Activated naive CD4-positive, alpha-beta T cell treated with Interleukin-2 at 50 U/mL for 16 hours (primary cell): ENCODE results near the gene RNF223.
"Not testable (repeated sequence)": the region's sequence is repeated elsewhere in the genome, so short reads cannot be mapped to it uniquely, and the experiment has no call there.

Source experiments
- DNase-seq: peaks from one replicate; pipeline ENCODE4 v3.0.0-alpha.2; 2020

RNF223 gene

DNA sequence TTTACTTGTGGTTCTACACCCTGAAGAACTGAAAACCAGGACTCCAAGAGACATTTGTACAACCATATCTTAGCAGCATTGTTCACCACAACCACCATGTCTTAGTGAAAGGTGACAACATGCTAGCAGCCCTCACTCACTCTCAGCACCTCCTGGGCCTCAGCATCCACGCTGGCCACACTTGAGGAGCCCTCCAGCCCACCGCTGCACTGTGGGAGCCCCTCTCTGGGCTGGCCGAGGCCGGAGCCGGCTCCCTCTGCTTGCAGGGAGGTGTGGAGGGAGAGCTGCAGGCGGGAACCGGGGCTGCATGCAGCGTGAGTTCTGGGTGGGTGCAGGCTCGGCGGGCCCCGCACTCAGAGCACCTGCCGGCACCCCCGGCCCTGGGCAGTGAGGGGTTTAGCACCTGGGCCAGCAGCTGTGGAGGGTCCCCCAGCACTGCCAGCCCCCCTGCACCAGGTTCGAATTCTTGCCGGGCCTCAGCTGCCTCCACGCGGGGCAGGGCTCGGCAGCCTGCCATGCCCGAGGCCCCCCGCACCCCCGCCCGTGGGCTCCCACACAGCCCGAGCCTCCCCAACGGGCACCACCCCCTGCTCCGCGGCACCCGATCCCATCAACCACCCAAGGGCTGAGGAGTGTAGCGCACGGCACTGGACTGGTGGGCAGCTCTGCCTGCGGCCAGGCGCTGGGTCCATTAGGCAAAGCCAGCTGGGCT lies 32.6 kb upstream of the RNF223 start:
- no peak for DNase-seq

DNA sequence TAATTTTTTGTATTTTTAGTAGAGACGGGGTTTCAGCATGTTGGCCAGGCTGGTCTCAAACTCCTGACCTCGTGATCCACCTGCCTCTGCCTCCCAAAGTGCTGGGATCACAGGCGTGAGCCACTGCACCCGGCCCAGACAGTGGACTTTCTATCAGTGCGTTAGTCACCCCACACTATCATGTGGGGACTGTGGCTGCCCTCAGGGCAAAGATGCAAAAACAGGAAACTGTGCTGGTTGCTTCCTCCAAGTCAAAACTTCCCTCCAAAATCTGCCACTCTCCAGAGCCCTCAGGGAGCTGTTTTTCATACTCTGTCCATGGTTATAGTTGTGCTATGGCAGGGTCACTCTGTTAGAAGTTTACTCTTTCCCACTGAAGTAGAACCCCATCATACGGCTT lies 30.0 kb upstream of the RNF223 start:
- DNase-seq: not testable (repeated sequence)

DNA sequence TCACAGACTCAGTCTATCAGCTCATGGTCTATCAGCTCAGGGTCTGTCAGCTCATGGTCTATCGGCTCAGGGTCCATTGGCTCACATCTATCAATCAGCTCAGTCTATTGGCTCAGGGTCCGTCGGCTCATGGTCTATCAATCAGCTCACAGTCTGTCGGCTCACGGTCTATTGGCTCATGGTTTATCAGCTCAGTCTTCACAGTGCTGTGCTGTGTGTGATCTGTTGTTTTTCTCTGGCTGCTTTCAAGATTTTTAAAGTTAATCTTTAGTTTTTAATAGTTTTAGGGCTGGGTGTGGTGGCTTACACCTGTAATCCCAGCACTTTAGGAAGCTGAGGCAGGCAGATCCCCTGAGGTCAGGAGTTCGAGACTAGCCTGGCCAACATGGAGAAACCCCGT lies 27.4 kb upstream of the RNF223 start:
- DNase-seq: no peak

DNA sequence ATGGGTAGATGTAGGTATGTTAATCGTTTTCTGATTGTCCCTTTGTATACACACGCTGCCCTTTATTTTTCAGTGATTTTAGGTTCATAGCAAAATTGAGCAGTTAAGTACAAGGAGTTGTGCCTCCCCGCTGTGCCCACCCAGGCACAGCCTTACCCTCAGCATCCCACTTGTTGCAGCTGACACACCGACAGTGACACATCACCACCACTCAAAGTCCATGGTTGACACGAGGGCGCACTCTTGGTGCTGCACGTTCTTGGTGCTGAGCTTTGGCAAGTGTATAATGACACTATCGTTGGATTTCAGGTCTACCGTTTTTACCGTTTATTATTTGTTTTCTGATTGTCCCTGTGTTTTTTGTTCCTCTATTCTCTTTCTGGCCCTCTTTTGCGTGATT lies 26.2 kb upstream of the RNF223 start:
- no peak for DNase-seq

DNA sequence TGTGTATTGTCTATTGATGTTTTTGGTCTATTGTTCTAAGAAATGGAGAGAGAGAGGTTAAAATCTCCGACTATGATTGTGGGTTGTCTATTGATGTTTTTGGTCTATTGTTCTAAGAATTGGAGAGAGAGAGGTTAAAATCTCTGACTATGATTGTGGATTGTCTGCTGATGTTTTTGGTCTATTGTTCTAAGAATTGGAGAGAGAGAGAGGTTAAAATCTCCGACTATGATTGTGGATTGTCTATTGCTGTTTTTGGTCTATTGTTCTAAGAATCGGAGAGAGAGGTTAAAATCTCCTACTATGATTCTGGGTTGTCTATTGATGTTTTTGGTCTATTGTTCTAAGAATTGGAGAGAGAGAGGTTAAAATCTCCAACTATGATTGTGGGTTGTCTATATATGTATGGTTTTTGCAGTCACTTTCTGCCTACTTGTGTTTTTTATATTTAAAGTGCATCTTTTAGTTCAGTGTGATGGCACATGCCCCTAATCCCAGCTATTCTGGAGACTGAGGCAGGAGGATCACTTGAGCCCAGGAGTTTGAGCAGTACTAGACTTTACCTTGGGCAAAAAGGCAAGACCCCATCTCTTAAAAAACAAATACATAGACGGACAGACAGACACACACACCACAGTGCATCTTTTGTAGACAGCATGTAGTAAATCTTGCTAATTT lies 25.5 kb upstream of the RNF223 start:
- DNase-seq: no peak

DNA sequence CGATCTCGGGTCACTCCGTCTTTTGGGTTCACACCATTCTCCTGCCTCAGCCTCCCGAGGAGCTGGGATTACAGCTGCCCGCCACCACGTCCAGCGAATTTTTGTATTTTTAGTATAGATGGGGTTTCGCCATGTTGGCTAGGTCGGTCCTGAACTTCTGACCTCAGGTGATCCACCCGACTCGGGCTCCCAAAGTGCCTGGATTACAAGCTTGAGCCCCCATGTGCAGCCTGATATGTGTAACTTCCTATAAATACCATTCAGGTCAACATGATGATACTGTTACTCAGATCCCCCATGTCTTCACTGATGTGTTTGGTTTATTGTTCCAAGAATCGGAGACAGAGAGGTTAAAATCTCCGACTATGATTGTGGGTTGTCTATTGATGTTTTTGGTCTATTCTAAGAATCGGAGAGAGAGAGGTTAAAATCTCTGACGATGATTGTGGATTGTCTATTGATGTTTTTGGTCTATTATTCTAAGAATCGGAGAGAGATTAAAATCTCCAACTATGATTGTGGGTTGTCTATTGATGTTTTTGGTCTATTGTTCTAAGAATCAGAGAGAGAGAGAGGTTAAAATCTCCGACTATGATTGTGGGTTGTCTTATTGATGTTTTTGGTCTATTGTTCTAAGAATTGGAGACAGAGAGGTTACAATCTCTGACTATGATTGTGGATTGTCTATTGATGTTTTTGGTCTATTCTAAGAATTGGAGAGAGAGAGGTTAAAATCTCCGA lies 24.7 kb upstream of the RNF223 start:
- no peak for DNase-seq

DNA sequence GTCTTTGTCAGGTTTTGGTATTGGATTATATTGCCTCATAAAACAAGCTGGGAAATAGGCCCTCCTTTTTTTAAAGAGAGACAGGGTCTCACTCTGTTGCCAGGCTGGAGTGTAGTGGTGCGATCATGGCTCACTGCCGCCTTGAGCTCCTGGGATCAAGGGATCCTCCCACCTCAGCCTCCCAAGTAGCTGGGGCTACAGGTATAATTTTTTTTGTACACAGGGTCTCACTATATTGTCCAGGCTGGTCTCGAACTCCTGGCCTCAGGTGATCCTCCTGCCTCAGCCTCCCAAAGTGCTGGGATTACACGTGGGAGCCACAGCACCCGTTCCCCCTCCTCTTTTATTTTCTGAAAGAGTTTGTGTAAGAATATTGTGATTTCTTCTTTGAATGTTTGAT lies 22.0 kb upstream of the RNF223 start:
- DNase-seq: not testable (repeated sequence)

DNA sequence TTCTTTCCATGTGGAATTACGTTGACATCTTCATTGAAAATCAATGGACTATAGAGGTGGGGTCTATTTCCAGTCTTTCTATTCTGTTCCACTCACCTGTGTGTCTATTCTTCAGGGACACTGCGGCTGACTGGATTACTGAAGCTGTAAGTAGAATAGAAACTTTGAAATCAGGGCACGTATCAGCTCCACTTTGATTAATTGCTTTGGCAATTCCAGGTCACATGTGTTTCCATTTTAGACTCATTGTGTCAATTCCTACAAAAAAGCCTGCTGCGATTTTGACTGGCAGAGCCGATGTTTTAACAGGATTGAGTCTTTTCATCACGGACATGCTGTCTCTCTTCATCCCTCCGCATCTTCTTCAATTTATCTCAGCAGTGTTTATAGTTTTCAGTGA lies 20.9 kb upstream of the RNF223 start:
- DNase-seq: no peak

DNA sequence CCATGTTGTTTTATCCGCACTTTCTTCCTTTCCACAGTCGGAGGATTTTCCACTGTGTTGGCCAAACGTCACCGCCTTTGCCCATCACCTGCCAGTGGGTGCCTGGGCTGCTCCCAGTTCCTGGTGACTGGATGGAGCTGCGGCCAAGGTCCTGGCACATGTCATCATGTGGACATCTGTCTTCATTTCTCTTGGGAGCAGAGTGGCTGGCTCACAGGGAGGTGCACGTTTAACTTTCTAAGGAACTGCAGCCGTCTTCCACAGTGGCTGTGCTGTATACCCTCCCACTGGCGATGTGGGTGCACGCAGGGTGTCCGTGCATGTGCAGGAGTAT lies 19.5 kb upstream of the RNF223 start:
- DNase-seq: no peak

DNA sequence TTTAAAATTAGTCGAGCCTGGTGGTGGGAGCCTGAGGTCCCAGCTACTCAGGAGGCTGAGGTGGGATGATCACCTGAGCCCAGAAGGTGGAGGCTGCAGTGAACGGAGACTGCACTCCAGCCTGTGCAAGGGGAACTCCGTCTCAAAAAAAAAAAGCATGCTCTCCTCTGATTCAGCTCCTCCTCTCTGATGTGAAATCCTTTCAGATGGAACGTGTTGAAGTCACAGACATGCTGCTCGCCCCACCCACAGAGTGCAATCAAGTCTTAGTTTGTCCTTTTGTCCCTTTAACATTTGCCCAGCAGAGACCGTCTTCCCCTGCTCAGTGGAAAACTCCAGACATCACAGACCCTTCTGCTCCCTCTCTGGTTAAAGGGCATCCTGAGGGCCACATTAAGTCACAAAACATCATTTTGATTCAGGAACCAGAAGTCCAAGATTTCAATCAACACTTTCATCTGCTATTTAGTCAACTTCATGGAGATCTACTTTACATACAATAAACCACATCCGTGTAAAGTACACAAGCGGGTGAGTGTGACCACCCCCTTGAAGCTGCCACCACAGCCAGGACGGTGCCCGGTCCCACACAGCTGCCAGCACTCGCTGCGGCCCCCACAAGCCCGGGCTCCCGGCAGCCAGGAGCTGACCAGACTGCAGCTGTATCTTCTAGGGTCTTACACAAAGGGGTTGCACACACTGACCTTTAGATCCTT lies 18.9 kb upstream of the RNF223 start:
- no peak for DNase-seq

DNA sequence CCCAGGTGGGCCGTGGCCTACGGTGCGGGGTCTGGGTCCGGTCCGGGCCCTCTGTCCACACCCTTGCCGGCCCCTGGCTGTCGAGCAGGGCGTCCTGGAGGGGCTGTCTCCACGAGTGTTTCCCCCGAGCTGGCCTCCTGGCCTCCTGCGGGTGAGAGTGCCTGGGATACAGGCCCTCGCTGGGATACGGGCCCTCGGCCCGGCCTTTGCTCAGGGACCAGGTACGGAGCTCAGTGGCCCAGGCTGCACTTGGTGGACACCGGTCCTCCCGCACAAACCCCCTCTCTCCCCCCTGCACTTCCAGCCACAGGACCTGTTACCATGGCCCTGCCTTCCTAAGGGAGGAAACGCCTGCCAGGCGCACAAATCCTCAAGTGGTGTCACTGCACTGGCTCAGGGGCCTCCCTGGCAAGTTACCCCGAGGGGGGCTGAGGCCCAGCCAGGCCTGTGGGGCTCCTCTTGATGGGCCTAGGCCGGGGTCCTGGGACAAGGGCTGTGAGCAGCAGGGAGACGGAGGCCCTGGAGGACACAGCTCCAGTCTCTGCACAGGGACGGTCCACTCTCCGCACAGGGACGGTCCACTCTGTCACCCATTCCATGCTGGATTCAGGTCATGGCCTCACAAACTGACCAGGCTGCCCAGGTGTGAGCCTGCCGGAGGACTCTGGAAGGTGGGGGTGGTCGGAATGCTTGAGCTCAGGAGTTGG lies 18.2 kb upstream of the RNF223 start:
- no peak for DNase-seq

DNA sequence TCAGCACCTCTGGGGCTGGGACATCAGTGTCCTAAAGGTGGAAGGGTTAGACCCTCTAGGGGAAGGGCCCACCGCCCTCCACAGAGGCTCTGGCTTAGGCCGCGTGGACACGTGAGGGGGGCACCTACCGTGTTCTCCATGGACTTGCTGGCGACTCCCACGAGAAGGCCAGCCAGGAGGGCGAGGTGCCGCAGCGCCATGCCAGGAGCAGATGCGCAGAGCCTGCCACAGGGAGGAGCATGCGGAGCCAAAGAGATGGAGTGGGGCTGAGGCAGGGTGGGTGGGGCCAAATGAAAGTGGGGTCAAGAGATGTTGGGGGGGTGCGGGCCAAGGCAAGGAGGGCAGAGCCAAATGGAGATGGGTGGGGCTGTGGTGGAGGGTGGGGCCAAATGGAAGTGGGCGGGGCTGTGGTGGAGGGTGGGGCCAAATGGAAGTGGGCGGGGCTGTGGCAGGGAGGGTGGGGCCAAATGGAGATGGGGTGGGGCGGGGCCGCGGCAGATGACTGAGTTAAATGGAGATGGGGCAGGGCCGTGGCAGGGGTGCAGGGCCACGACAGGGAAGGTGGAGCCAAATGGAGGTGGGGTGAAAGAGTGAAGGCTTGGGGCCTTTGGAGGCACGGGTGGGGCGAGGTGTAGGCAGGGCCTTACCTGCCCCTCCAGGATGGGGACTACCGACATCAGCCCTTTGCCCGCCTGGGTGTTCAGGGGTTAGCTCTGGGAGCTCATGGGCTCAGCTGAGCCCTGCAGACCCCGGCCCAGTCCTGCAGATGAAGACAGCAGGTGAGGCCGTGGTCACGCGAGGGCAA lies 17.4 kb upstream of the RNF223 start:
- DNase-seq: no peak

DNA sequence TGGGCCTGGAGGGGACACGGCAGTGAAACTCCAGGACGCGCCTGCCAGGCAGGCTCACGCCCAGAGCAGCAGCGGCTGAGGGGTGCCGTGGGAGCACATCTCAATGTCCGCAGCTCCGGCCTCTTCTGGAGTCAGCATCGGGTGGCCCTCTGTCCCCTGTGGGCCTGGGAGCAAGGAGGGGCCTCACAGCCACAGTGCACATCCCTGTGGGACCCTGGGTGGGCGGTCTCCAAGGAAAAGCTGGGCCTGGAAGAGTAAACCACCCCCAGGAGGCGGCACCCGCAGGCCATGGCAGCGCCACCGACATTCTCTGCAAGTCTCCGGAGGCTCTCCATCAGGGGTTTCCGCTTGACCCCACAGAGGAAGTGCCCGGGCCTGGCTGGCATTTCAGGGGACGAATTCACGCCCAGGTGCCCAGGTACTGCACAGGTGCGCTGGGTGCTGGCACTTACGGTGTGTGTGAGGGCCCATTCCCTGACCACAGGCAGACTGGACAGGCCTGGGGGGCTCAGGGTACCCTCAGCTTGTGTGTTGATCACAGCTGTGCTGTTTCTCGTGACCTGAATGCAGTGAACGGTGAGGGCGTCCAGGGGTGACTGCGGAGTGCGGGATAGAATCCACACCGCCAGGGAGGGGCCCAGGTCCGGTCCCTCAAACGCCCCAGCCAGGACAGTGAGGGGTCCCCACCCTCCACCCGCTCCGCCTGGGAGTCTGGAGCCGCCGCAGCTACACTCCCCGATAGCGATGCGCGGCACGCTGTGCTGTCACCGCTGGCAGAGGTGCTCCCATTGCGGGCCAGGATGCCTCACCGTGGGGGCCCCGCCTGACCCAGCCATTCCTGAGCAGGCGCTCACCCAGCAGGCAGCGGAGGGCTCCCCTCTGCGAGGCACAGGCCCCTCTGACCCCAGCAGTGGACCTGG lies 16.6 kb upstream of the RNF223 start:
- no peak for DNase-seq

DNA sequence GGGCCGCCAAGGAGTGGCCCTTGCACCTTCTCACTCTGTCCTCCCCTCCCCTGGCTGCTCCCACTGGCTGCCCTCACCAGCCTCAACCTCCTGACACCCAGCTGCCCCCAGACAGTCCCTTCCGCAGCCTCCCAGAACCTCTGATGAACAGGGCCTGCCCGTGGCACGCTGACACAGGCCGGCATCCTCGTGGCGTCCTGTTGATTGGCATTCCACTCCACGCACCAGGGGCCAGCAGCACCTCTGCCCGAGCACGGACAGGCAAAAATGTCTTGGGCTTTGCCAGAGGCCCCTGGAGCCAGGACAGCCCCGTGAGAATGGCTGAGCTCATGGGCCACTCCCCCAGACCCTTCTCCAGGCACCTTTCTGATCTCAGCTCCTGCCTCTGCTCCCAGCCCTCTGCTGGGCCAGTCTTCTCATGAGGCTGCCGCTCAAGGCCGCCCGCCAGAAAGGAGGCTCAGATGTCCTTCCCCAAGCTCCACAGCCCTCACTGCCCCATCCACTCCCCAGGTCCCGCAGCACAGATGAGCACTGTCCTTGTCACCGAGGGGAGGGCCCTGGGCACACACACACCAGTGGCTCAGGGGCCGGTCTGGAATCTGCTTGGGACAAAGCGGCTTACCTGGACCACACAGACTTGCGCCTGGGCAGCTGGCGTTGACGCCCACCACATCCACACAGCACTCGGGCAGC lies 15.8 kb upstream of the RNF223 start:
- no peak for DNase-seq

DNA sequence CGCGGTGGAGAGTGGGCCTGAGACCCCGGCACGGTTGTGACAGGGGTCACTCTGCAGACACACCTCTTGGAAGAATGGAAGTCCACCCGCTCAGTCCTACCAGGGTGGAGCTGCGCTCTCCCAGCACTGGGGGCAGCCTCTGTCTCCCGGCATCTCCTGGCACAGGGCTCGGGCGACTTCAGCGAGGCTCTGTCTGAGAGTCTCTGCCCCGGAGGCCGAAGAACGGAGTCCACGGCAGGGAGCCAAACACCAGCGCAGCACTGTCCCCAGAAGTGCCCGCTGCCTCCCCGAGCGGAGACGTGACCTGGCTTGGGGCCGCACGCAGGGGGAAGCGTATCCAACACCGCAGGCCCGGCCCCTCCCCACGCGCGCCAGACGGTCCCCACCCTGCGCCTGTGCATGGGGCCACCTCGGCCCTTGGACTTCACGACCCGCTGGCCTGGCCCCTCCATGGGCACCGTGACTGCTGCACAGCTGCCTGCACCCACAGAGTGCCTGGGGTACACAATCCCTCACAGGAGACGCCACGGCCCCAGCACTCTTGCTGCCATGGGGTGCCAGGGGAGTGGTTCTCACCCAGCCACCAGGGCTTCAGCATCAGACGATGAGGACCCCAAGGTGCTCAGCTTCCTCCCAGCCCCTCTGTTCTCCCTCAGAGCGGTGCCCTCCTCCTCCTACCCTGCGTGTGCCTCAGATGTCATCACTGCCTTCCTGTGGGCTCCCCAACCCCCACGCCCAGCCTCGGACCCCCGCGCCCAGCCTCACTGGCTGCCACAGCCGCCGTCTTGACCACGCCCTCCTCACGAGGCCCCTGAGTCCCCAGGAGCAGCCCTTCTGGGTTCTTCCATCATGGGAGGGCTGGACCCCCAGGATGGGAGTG lies 14.9 kb upstream of the RNF223 start:
- no peak for DNase-seq

DNA sequence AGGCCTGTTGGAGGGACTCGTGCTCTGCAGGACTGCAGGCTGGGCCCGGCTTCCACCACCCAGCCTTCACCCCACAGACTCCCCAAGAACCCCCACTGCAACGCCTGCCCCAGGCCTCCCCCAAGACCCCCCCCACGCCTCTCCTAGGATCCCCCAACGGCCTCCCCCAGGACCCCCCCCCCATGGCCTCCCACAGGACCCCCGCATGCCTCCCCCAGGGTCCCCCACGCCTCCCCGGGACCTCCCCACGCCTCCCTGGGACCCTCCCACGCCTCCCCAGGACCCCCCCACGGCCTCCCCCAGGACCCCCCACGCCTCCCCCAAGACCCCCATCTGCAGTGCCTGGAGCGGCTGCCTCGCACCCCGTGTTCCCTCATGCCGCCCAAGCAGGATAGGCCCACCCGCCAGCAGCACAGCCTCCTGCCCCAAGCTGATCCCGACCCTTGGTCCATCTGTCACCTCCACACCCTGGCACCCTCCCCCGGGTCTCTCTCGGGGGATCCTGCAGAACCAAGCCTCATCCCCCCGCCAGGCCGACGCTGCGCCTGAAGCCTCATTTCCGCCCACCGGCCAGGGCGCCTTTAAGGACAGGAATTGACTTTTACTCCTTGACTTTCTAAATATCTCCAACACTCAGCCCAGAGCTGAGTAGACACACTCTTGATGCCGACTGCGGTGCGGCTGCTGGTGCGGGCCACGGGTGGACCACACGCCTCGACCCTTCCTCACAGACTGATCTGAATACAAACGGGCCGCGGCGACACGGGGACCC lies 14.1 kb upstream of the RNF223 start:
- no peak for DNase-seq

DNA sequence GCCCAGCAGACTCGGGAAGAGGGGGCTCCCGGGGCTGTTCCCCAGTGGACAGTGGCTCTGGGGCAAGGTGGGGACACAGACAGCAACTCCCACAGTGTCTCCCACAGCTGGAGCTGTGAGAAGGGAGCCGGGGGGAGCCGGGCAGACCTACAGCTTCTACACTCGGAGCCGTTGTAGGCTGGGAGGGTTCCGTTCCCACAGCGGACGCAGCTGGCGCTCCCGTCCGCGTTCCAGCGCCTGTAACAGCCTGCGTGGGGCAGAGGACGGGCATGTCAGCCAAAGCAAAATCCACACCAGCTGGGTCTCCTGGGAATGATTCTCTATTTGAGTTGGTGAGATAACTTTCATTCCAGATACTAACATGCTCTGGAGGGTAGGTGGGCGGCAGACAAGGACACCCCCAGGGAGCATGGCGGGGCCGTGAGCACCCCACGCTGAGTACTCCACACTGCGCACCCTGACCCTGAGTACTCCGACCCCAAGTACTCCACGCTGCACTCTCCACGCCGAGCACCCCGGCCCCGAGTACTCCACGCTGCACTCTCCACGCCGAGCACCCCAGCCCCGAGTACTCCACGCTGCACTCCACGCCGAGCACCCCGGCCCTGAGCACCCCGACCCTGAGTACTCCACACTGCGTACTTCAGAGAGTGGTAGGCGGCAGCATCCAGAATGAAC lies 13.4 kb upstream of the RNF223 start:
- no peak for DNase-seq

DNA sequence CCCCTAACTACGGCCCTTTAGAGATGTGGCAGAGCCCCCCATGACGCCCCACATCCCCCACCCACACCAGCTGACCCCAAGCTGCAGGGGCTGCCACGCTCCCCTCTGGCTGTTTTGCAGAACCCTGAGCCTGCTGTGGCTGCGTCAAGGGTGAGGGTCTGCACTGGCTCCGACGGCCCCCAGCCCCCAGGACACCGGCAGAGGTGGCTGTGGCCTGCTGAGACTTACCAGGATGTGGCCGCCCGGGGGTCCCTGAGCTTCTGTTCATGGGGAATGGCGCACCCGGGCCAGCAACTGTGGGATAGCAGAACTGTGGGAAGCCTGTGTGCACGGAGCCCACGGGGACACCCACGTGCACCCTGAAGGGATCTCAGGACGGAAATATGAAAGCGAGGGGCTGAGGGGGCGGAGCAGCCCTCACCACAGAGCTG lies 12.8 kb upstream of the RNF223 start:
- DNase-seq: no peak
